ENCODE data around the gene SMIM5.

Gene SMIM5

DNA sequence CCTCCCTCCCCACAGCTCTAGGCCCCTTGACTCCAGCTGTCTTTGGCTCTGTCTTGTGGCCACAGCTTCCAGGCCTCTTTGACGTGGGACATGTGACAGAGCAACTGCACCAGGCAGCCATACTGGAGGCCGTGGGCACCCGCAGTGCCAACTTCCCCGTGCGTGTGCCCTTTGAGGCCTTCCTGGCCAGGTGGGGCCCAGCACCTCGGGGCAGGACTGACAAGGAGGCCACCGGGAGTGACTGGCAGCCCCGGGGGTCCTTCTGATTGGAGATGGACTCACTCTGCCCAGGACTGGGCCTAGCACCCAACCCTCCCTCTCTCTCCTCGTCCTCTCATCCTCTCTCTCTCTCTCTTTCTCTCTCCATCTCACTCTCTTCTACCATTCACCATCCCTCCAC, 30.1 kb upstream of the SMIM5 start:
- no peak for DNase-seq (ENCODE audit: low read depth)

GRCh38 chr17:75604034-75604695, 29.1 kb upstream of the SMIM5 start:
- DNase-seq (ENCODE audit: low read depth), result no peak

DNA sequence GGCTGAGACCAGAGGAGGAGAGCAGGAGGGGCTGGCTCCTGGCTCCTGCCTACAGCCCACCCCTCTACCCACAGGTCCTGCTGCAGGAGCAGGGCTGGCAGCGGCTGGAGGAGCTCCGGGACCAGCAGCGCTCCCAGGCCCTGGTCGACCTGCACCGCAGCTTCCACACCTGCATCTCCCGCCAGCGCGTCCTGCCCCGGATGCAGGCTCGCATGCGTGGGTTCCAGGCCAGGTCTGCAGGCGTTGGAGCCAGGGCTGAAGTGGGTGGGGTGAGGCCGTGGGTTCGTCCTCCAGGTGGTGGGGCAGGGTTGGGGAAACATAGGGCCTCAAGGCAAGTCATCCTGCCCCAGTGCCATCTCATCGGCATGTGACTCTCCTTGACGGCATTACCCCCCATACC, 27.4 kb upstream of the SMIM5 start:
- no peak for DNase-seq (ENCODE audit: low read depth)

DNA sequence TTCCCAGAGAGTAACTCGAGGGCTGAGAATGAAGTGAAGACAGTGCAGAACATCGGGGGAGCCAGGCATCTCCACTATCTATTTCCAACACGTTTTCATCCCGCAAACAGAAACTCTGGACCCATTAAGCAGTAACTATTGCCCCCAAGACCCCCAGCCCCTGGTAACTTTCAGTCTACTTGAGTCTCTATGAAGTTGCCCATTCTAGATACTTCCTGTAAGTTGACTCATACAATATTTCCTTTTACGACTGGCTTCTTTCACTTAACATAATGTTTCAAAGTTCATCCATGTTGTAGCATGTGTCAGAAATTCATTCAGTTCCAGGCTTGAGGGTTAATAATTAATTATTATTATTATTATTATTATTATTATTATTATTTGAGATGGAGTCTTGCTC, 26.1 kb upstream of the SMIM5 start:
- no peak for DNase-seq (ENCODE audit: low read depth)

DNA sequence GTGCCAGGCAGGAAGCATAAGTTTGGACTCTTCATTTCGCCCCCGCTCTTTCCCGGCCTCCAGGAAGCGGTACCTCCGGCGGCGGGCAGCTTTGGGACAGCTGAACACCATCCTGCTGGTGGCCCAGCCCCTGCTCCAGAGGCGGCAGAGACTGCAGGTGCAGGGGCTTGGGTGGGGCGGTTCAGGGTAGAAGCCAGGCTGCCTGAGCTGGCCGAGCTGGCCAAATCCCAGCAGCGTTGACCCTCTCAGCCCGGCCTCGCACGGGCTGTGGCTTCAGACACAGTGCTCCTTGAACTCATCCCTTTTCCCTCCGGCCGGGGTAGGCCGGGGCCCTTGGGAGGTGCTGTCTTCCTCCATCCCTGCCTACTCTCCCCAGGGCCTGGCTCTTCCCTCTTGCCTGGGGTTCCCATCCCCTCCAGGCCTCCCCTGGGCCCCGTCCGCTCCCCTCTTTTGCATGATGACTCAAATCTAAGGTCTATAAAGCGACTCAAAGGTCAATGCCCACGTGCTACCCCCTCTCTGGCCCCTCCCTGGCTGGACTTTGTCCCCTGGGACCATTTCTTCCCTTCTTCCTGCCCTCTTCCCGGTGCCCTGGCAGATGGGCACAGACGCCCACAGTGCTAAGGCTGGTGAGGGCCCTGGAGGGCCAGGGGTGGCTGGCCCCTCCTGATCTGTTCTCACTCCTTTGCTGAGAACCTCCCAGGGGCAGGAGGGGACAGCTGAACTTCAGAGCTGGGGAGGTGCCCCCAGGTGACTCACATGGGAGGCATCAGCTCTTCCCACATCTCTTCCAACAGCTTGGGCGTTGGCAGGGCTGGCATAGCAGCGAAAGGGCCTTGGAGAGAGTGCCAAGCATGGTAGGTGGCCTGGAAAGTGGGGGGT, 22.9 kb upstream of the SMIM5 start:
- no peak for DNase-seq (ENCODE audit: low read depth)

- DNase-seq (ENCODE audit: low read depth), result no peak
These were observed 21.3 kb upstream of the SMIM5 start for GRCh38 chr17:75611851-75612429.

GRCh38 chr17:75612906-75613626, 20.2 kb upstream of the SMIM5 start:
- DNase-seq (ENCODE audit: low read depth), result no peak

- no peak for DNase-seq (ENCODE audit: low read depth)
These were observed 19.2 kb upstream of the SMIM5 start for GRCh38 chr17:75614006-75614405.

DNA sequence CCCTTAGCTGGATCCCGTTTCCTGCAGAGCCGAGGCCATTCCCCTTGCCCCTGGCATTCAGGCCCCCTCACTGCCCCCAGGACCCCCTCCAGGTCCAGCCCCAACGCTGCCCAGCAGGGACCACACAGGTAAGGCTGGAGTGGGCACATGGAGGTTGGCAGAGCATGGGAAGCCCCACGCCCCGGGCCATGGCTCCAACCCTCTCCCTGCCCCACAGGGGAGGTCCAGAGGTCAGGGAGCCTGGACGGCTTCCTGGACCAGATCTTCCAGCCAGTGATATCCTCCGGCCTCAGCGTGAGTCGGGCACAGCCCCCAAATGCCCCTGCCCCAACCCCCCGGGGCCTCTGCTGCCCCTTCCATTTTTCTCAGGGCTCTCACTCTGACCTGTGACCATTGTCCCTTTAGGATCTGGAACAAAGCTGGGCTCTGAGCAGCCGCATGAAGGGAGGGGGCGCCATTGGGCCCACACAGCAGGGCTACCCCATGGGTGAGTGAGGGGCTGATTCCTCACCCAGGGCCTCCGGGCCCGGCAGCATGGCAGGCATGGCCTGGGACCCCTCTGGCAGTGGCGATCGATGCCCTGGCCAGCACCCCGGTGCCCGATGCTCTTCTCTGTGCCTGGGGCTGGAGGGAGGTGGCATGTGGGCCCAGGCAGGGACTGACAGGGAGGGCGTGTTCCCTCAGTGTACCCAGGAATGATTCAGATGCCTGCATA, 18.5 kb upstream of the SMIM5 start:
- DNase-seq (ENCODE audit: low read depth), result no peak

DNA sequence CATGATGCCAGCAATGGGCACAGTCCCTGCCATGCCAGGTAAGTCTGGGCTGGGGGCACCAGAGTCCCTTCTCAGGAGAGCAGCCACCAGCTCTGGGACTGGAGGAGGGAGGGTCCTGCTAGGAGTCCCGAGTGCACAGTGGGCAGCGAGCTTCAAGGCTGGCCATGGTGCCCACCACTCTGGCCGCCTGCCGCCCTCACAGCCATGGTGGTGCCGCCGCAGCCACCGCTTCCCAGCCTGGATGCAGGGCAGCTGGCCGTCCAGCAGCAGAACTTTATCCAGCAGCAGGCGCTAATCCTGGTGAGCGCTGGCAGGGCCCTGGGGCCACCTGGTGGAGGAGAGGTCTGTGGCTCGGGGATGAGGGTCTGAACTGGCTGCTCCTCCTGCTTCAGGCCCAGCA, 17.9 kb upstream of the SMIM5 start:
- DNase-seq (ENCODE audit: low read depth), result no peak

- DNase-seq (ENCODE audit: low read depth), result no peak
These were observed 16.6 kb upstream of the SMIM5 start for GRCh38 chr17:75616521-75617122.

DNA sequence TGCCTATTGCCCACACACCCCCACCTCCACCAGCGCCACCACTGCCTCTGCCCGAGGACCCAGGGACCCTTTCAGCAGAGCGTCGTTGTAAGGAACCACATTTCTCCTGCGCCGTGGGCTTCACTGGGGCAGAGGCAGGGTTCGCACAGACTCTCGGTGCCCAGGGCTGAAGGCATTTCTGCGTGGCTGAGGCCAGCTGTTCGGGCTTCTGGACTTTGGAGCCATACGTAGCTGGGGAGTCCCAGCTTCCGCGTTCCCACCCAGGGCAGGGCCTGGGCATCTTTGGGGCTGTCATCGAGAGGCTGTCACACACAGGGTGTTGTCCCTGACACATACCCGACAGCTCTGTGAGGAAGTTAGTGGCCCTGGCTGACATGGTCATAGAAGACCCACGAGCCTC, 16.0 kb upstream of the SMIM5 start:
- no peak for DNase-seq (ENCODE audit: low read depth)

DNA sequence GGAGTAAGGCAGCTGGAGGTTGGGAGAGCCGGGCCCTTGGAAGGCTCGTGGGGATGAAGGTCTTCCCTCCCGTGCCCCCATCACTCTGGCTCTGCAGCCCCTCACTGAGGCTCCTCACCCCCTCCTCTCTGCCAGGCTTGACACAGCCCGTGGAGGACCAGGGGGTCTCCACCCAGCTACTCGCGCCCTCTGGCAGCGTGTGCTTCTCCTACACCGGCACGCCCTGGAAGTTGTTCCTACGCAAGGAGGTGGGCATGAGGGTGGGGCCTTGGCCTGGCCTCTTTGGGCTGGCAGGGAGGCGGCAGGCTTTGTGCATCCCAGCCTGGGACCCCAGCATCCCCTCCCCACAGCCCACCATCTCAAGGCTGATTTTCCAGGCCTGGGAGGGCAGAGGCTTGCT, 15.6 kb upstream of the SMIM5 start:
- no peak for DNase-seq (ENCODE audit: low read depth)

DNA sequence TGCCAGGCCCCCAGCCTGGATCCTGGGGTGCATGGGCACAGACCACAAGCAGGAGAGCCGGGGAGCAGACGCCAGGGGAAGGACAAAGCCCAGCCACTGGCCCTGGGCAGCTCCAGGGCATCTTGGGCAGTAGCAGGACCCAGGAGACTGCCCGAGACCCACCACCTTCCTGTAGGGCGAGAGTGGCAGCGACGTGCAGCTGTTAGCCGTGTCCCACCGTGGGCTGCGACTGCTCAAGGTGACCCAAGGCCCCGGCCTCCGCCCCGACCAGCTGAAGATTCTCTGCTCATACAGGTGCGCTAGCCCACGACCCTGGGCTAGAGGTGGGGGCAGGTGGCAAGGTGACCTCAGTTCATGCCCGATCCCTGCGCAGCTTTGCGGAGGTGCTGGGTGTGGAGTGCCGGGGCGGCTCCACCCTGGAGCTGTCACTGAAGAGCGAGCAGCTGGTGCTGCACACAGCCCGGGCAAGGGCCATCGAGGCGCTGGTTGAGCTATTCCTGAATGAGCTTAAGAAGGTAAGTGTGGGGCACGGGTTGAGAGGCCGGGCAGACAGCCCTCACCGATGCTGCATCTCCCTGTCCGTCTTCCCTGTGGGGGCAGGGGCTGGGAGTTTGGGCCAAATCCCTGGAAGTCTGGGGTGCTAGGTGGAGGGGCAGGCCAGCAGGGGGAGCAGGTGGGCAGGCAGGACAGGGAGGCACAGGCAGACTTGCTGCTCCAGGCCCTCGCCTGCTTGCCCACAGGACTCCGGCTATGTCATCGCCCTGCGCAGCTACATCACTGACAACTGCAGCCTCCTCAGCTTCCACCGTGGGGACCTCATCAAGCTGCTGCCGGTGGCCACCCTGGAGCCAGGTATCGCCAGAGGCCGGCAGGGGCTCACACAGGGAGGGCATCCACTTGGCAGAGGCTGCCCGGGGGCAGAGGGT, 13.5 kb upstream of the SMIM5 start:
- DNase-seq (ENCODE audit: low read depth), result no peak

DNA sequence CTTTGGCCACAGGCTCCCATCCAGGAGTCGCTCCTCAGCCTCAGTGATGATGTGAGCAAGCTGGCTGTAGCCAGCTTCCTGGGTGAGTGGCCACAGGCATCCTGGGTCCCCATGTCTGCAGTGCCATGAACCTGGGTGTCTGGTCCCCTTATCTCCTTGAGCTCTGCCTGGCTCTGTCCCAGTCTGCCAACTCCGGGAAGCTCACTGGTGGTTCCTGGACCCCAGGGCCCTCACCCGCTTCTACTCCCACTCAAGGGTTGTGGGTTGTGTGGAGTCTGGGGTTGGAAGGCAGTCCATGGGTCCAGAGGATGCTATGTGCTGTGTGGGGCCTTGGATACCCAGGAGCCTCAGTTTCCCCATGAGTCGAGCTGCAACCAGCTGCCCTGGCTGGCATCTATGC, 11.7 kb upstream of the SMIM5 start:
- DNase-seq (ENCODE audit: low read depth), result no peak

- no peak for DNase-seq (ENCODE audit: low read depth)
These were observed 11.2 kb upstream of the SMIM5 start for GRCh38 chr17:75622076-75622475.

DNA sequence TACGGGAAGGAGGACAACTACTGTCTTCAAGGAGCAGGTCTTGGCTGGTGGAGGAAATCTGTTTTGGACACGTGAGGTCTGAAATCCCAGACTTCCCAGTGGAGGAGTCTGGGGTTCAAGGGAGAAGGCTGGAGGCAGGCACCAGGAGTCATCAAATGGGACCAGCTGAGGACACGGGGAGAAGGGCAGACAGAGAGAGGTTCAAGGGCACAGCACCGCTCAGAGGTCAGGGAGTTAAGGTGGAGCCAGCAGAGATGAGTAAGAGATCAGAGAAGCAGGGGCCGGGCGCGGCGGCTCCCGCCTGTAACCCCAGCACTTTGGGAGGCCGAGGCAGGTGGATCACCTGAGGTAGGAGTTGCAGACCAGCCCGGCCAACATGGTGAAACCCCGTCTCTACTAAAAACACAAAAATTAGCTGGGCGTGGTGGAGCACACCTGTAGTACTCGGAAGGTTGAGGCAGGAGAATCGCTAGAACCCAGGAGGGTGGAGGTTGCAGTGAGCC, 10.4 kb upstream of the SMIM5 start:
- no peak for DNase-seq (ENCODE audit: low read depth)

GRCh38 chr17:75623386-75623785, 9.8 kb upstream of the SMIM5 start:
- DNase-seq (ENCODE audit: low read depth), result no peak

- no peak for DNase-seq (ENCODE audit: low read depth)
These were observed 9.2 kb upstream of the SMIM5 start for GRCh38 chr17:75624021-75624420.

- no peak for DNase-seq (ENCODE audit: low read depth)
These were observed 8.4 kb upstream of the SMIM5 start for GRCh38 chr17:75624714-75625345.
